Glutamatergic neuron (in vitro differentiated cells): Measurements from ENCODE around the gene WAS. TPM values are rescaled to one million over a fixed set of nuclear protein-coding genes. Genes with fewer than 3 reads are reported as not detected.

Source experiments
- DNase-seq: peaks from one replicate; pipeline ENCODE4 v3.0.0; 2022
- H3K27ac Mint-ChIP-seq: one replicate; pipeline ENCODE4 v1.8.0; 2020; ENCODE audit warnings: mild to moderate bottlenecking, mixed read lengths, inconsistent platforms; ENCODE audit not compliant: unreplicated experiment
- H3K27me3 Mint-ChIP-seq: one replicate; pipeline ENCODE4 v1.8.0; 2020; ENCODE audit warnings: mild to moderate bottlenecking, moderate library complexity, mixed read lengths, inconsistent platforms; ENCODE audit not compliant: unreplicated experiment
- H3K36me3 Mint-ChIP-seq: one replicate; pipeline ENCODE4 v1.8.0; 2020; ENCODE audit warnings: mild to moderate bottlenecking, mixed read lengths, inconsistent platforms; ENCODE audit not compliant: unreplicated experiment
- H3K4me1 Mint-ChIP-seq: one replicate; pipeline ENCODE4 v1.8.0; 2020; ENCODE audit warnings: mild to moderate bottlenecking, low read depth, mixed read lengths, inconsistent platforms; ENCODE audit not compliant: unreplicated experiment
- H3K4me3 Mint-ChIP-seq: one replicate; pipeline ENCODE4 v1.8.0; 2020; ENCODE audit warnings: mild to moderate bottlenecking, mixed read lengths, inconsistent platforms; ENCODE audit not compliant: unreplicated experiment
- H3K9me3 Mint-ChIP-seq: one replicate; pipeline ENCODE4 v1.8.0; 2020; ENCODE audit warnings: mild to moderate bottlenecking, moderate library complexity, mixed read lengths, inconsistent platforms; ENCODE audit not compliant: unreplicated experiment
- CTCF ChIP-seq: fragments of 200-600 bp; sonication (generic); IDR thresholded peaks from one replicate; pipeline ENCODE4 v1.5.0; 2021; ENCODE audit not compliant: partially characterized antibody, unreplicated experiment
- total RNA-seq: library from RNA; stranded (reverse); fragmentation: NEBNext Ultra II Directional; extraction: Animal tissue kit (Norgen Biotek cat#: 25700); gene quantifications from one replicate; pipeline ENCODE4 v1.2.1, GENCODE V29; 2021; ENCODE audit not compliant: unreplicated experiment

The WAS gene
- total RNA-seq, 1 donor from 2014 or later: 2.6 TPM

DNA sequence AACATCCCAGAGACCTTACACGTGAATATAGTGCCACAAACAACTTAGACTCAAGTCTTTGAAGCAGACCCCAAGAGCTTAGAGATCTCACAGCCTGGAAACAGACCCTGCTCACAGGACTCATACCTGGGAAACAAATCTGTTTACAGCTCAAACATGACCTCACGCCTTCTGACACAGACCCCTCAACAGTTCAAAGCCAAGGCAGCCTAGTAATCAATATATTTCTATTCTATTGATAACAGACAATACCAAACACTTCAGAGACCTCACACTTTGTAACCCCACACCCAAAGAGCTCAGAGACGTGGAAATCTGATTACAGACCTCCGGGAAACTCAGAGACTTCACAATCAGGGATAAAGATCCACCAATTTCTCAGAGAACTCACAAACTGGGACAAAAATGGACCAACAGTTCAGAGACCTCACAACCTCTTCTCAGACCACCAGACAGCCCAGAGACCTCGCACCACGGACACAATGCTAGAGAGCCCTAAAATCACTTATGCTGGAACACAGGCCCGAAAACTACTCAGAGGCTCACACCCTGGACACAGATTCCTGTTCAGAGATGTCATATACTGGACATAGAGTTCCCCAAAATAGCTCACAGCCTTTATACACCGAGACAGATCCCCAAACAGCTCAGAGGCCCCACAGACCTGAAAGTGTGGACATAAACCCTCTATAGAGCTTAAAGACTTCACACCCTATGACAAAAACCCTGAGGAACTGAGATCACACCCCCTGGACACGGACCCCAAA, 27.7 kb downstream of the WAS start:
- H3K36me3 Mint-ChIP-seq: no peaks in the 10 kb centered on the region
- no peak overlapping the region for H3K27ac Mint-ChIP-seq
- H3K9me3 Mint-ChIP-seq: peaks cover 15% of the 10 kb centered on the region
- TF ChIP-seq CTCF: no peak
- DNase-seq: no peak
- peak overlapping the region; percentile 32 for H3K4me3 Mint-ChIP-seq
- peaks cover 27% of the 10 kb centered on the region for H3K4me1 Mint-ChIP-seq
- H3K27me3 Mint-ChIP-seq: peaks cover 24% of the 10 kb centered on the region

DNA sequence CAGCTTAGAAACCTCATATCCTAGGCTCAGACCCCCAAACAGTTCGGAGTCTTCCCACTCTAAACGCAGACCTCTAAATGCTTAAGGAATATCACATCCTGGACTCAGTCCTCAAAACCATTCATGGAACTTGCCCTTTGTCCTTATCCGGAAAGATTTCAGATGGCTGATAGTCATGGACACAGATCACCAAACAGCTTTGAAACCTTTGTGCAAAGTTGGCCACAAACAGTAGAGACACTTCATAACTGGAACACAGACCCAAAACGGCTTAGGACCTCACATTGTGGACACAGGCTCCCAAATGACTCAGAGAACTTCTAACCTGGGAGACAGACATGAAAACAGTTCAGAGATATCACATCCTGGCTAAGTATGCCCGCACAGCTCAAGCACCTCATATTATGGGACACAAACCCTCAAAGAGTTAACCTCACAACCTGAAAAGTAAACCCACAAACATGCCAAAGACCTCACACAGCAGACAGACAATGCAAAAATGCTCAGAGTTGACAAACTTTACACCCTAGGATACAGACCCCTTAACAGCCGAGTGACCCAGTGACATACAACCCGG, 28.4 kb downstream of the WAS start:
- TF ChIP-seq CTCF: no peak
- no peak for DNase-seq
- H3K9me3 Mint-ChIP-seq: peaks cover 15% of the 10 kb centered on the region
- H3K36me3 Mint-ChIP-seq: no peaks in the 10 kb centered on the region
- H3K4me1 Mint-ChIP-seq: peaks cover 27% of the 10 kb centered on the region
- H3K4me3 Mint-ChIP-seq: peak overlapping the region; percentile 32
- peaks cover 24% of the 10 kb centered on the region for H3K27me3 Mint-ChIP-seq
- no peak overlapping the region for H3K27ac Mint-ChIP-seq

GRCh38 chrX:48713847-48714246, 30.2 kb downstream of the WAS start:
- peaks cover 27% of the 10 kb centered on the region for H3K4me1 Mint-ChIP-seq
- peaks cover 26% of the 10 kb centered on the region for H3K27me3 Mint-ChIP-seq
- H3K9me3 Mint-ChIP-seq: peaks cover 17% of the 10 kb centered on the region
- peak overlapping the region; percentile 75 for H3K4me3 Mint-ChIP-seq
- no peaks in the 10 kb centered on the region for H3K36me3 Mint-ChIP-seq
- H3K27ac Mint-ChIP-seq: peak overlapping the region; percentile 96
- no peak for DNase-seq
- TF ChIP-seq CTCF: no peak

DNA sequence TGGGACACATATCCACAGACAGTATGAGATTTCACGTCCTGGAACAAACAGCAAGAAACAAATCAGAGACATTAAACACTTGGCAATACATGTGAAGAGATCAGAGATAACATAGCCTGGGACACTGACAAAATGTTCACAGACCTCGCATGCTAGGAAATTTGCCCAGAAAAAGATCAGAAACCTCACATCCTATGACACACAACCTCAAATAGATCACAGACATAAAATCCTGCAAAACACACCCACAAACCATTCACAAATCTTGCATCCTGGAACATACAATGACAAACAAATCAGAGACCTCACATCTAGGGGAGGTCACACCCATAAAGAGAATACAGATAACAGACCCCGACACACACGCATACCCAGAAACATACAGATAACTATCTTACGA, 31.0 kb downstream of the WAS start:
- no peak for TF ChIP-seq CTCF
- Mint-ChIP-seq H3K9me3 (peaks cover 17% of the 10 kb centered on the region), H3K27ac (peak overlapping the region; percentile 96), H3K4me1 (peaks cover 27% of the 10 kb centered on the region), H3K4me3 (peak overlapping the region; percentile 75), H3K36me3 (no peaks in the 10 kb centered on the region), H3K27me3 (peaks cover 26% of the 10 kb centered on the region)
- no peak for DNase-seq

DNA sequence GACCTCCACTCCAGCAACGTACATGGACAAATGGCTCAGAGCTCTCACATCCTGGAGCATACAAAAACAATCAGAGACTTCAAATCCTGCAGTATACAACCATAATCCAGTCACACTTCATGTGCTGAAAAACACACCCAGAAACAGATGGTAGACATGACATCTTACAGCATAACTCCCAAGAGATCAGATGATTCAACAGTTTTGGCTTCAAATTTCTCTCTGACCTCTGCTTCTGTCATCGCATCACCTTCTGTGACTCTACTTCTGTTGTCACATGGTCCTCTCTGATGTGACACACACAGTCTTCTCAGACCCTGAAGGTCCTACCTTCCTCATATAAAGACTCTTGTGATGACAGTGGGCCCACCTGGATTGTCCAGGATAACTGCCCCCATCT, 31.5 kb downstream of the WAS start:
- Mint-ChIP-seq H3K36me3 (no peaks in the 10 kb centered on the region), H3K27ac (peak overlapping the region; percentile 96), H3K4me3 (peak overlapping the region; percentile 75), H3K9me3 (peaks cover 17% of the 10 kb centered on the region), H3K27me3 (peaks cover 26% of the 10 kb centered on the region), H3K4me1 (peaks cover 27% of the 10 kb centered on the region)
- TF ChIP-seq CTCF: no peak
- DNase-seq: no peak
